ENCODE data around the gene MGME1. TPM values are rescaled to one million over a fixed set of nuclear protein-coding genes. Genes with fewer than 3 reads are reported as not detected.
"Not testable (repeated sequence)": the region's sequence is repeated elsewhere in the genome, so short reads cannot be mapped to it uniquely, and the experiment has no call there.

Gene MGME1
- total and polyA plus RNA-seq, 5 donors = 9.7 to 12.0 (median 10.9) TPM

GRCh38 chr20:18011951-18012645 lies 43.3 kb downstream of the MGME1 start:
- intact Hi-C loops (cut with DNase I) = no loop called here
- WGBS = 93% methylated on average over 21 of the region's 21 CpGs
- no peak overlapping the region for H3K4me3 ChIP-seq (ENCODE audit: low read length)
- H3K9me3 ChIP-seq (ENCODE audit: control insufficient read depth, low read length) = no peaks in the 10 kb centered on the region
- no peaks in the 10 kb centered on the region for H3K27me3 ChIP-seq (ENCODE audit: control insufficient read depth, insufficient read depth)
- ATAC-seq (no peak), DNase-seq (no peak)
- no peak overlapping the region for H3K27ac ChIP-seq (ENCODE audit: low read length)
- no peaks in the 10 kb centered on the region for H3K4me1 ChIP-seq (ENCODE audit: control insufficient read depth, insufficient read depth, low read length)

DNA sequence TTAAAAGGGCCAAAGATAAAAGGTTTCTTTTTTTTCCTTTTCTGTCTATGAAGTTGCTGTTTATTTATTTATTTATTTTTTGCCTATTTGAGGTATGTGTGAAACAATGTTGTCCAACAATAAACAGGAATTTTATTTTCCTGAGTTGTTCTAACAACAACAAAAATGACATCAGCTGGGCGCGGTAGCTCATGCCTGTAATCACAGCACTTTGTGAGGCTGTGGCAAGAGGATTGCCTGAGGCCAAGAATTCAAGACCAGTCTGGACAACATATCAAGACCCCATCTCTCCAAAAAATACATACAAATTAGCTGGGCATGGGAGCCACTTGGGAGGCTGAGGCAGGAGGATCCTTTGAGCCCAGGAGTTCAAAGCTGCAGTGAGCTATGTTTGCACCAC lies 44.1 kb downstream of the MGME1 start:
- H3K4me1 ChIP-seq (ENCODE audit: control insufficient read depth, insufficient read depth, low read length) = no peaks in the 10 kb centered on the region
- DNase-seq (no peak), ATAC-seq (no peak)
- H3K27me3 ChIP-seq (ENCODE audit: control insufficient read depth, insufficient read depth) = no peaks in the 10 kb centered on the region
- H3K27ac ChIP-seq (ENCODE audit: low read length) = no peak overlapping the region
- H3K9me3 ChIP-seq (ENCODE audit: control insufficient read depth, low read length) = no peaks in the 10 kb centered on the region
- intact Hi-C loops (cut with DNase I) = no loop called here
- 95% methylated on average over 2 of the region's 2 CpGs for WGBS
- H3K4me3 ChIP-seq (ENCODE audit: low read length) = no peak overlapping the region

GRCh38 chr20:18014411-18014810 lies 45.6 kb downstream of the MGME1 start:
- 85% methylated on average over 6 of the region's 6 CpGs for WGBS
- no peak overlapping the region for H3K4me3 ChIP-seq (ENCODE audit: low read length)
- no peaks in the 10 kb centered on the region for H3K27me3 ChIP-seq (ENCODE audit: control insufficient read depth, insufficient read depth)
- H3K27ac ChIP-seq (ENCODE audit: low read length) = no peak overlapping the region
- no peaks in the 10 kb centered on the region for H3K4me1 ChIP-seq (ENCODE audit: control insufficient read depth, insufficient read depth, low read length)
- ATAC-seq (no peak), DNase-seq (no peak)
- H3K9me3 ChIP-seq (ENCODE audit: control insufficient read depth, low read length) = no peaks in the 10 kb centered on the region
- intact Hi-C loops (cut with DNase I) = no loop called here

DNA sequence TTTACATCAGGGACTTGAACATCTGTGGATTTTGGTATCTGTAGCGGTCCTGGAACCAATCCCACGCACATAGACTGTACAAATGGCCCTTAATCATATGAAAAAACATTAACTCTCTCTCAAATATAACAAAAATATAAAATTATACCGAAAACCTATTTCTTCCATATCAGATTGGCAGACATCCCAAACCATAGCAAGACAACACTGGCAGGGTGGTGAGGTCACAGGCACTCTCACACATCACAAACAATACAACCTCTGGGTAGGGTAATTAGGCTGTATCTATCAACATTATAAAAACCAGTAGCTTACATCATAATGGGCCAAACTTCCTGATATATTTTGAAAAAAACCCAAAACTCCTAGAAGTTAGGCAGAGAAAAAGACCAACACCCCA lies 48.0 kb downstream of the MGME1 start:
- Histone ChIP-seq H3K4me1 (ENCODE audit: control insufficient read depth, insufficient read depth, low read length) (no peaks in the 10 kb centered on the region), H3K4me3 (ENCODE audit: low read length) (no peak overlapping the region), H3K9me3 (ENCODE audit: control insufficient read depth, low read length) (no peaks in the 10 kb centered on the region), H3K27ac (ENCODE audit: low read length) (no peak overlapping the region), H3K27me3 (ENCODE audit: control insufficient read depth, insufficient read depth) (no peaks in the 10 kb centered on the region)
- WGBS = 71% methylated on average over 3 of the region's 3 CpGs
- no peak for DNase-seq
- intact Hi-C loops (cut with DNase I) = no loop called here
- no peak for ATAC-seq

DNA sequence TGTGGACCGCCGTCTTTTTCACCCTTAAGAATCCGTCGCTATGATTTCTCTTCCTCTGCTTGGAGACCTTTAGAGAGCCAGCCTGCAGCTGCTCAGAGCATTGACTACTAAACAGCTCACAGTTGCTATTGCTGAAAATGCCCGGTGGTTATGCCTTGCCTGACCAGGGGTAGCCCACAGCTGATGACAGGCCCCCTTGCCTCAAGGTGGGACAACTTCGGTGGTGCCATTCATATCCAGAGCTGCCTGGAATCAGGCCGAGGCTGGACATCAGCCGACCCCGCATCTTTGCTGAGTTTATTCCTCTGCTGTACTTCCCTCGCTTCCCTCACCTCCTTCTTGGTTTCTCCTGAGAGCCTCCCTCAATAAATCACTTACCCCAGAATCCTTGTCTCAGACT lies 49.3 kb downstream of the MGME1 start:
- Histone ChIP-seq H3K27me3 (ENCODE audit: control insufficient read depth, insufficient read depth) (no peaks in the 10 kb centered on the region), H3K4me3 (ENCODE audit: low read length) (no peak overlapping the region), H3K27ac (ENCODE audit: low read length) (no peak overlapping the region), H3K9me3 (ENCODE audit: control insufficient read depth, low read length) (no peaks in the 10 kb centered on the region), H3K4me1 (ENCODE audit: control insufficient read depth, insufficient read depth, low read length) (no peaks in the 10 kb centered on the region)
- DNase-seq (no peak), ATAC-seq (no peak)
- WGBS = 82% methylated on average over 10 of the region's 10 CpGs
- intact Hi-C loops (cut with DNase I) = no loop called here

GRCh38 chr20:18019068-18019467 lies 50.2 kb downstream of the MGME1 start:
- Histone ChIP-seq H3K27me3 (ENCODE audit: control insufficient read depth, insufficient read depth) (no peaks in the 10 kb centered on the region), H3K4me3 (ENCODE audit: low read length) (no peak overlapping the region), H3K4me1 (ENCODE audit: control insufficient read depth, insufficient read depth, low read length) (no peaks in the 10 kb centered on the region), H3K9me3 (ENCODE audit: control insufficient read depth, low read length) (no peaks in the 10 kb centered on the region), H3K27ac (ENCODE audit: low read length) (no peak overlapping the region)
- DNase-seq (no peak), ATAC-seq (peak; percentile 43 to 49)
- intact Hi-C loops (cut with DNase I) = no loop called here
- 6% methylated on average over 1 of the region's 1 CpG for WGBS

GRCh38 chr20:18020931-18021330 lies 52.1 kb downstream of the MGME1 start:
- no peaks in the 10 kb centered on the region for H3K27me3 ChIP-seq (ENCODE audit: control insufficient read depth, insufficient read depth)
- H3K4me1 ChIP-seq (ENCODE audit: control insufficient read depth, insufficient read depth, low read length) = no peaks in the 10 kb centered on the region
- H3K9me3 ChIP-seq (ENCODE audit: control insufficient read depth, low read length) = no peaks in the 10 kb centered on the region
- DNase-seq (no peak), ATAC-seq (no peak)
- H3K4me3 ChIP-seq (ENCODE audit: low read length) = no peak overlapping the region
- 82% methylated on average over 7 of the region's 7 CpGs for WGBS
- intact Hi-C loops (cut with DNase I) = no loop called here
- no peak overlapping the region for H3K27ac ChIP-seq (ENCODE audit: low read length)

DNA sequence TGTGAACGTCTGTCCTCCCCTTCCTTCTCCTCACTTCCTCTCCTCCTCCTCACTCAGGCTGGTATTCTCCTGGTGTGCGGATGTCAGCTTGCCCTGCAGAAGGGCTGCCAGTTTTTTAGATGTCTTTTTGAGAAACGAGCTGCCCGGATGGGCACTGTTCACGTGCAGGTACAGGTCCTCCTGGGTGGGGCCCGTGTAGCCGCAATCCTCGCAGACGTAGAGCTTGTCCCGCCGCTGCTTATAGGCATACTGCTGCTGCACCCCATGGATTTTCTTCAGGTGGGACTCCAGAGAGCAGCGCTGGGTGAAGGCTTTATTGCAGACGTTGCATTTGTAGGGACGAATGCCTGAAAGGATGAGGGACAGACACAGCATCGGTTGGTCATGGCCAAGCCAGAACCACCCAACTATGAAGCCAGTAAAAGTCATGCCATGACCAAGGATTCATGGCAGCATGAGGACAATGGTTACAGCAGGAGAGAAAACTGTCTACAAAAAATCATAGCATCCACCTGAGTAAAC lies 55.8 kb downstream of the MGME1 start:
- Histone ChIP-seq H3K4me1 (ENCODE audit: control insufficient read depth, insufficient read depth, low read length) (no peaks in the 10 kb centered on the region), H3K27me3 (ENCODE audit: control insufficient read depth, insufficient read depth) (no peaks in the 10 kb centered on the region), H3K9me3 (ENCODE audit: control insufficient read depth, low read length) (no peaks in the 10 kb centered on the region), H3K27ac (ENCODE audit: low read length) (no peak overlapping the region), H3K4me3 (ENCODE audit: low read length) (no peak overlapping the region)
- WGBS = 84% methylated on average over 15 of the region's 15 CpGs
- no peak for DNase-seq
- ATAC-seq = no peak
- intact Hi-C loops (cut with DNase I) = no loop called here

- intact Hi-C loops (cut with DNase I); H3K9me3 ChIP-seq (ENCODE audit: control insufficient read depth, low read length); H3K4me1 ChIP-seq (ENCODE audit: control insufficient read depth, insufficient read depth, low read length); ATAC-seq; H3K27me3 ChIP-seq (ENCODE audit: control insufficient read depth, insufficient read depth); H3K27ac ChIP-seq (ENCODE audit: low read length); H3K4me3 ChIP-seq (ENCODE audit: low read length); DNase-seq: not testable (repeated sequence)
- WGBS = 85% methylated on average over 7 of the region's 7 CpGs
Measured at GRCh38 chr20:18027011-18027410, 58.2 kb downstream of the MGME1 start.

GRCh38 chr20:18030020-18030419 lies 61.2 kb downstream of the MGME1 start:
- Histone ChIP-seq H3K9me3 (ENCODE audit: control insufficient read depth, low read length) (no peaks in the 10 kb centered on the region), H3K27ac (ENCODE audit: low read length) (no peak overlapping the region), H3K27me3 (ENCODE audit: control insufficient read depth, insufficient read depth) (no peaks in the 10 kb centered on the region), H3K4me3 (ENCODE audit: low read length) (no peak overlapping the region), H3K4me1 (ENCODE audit: control insufficient read depth, insufficient read depth, low read length) (no peaks in the 10 kb centered on the region)
- ATAC-seq (no peak), DNase-seq (no peak)
- intact Hi-C loops (cut with DNase I) = no loop called here
- 80% methylated on average over 8 of the region's 8 CpGs for WGBS

DNA sequence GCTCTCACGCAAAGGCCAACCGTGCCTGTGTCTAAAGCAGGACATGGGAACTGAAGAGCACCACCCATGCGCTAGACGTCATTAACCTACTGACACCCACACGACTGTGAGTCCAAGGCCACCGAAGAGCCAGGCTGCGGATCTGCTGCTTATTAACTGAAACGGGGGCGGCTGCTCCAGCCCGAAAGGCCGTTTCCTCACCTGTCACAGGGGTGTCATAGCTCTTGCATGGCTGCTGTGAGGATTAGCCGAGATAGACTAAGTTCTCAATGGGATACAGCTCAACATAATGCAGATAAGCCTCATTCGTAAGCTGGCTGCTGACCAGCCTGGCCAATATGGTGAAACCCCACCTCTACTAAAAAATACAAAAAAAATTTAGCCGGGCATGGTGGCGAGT lies 62.2 kb downstream of the MGME1 start:
- H3K27ac ChIP-seq (ENCODE audit: low read length) = no peak overlapping the region
- WGBS = 82% methylated on average over 15 of the region's 15 CpGs
- no peaks in the 10 kb centered on the region for H3K4me1 ChIP-seq (ENCODE audit: control insufficient read depth, insufficient read depth, low read length)
- H3K9me3 ChIP-seq (ENCODE audit: control insufficient read depth, low read length) = no peaks in the 10 kb centered on the region
- H3K4me3 ChIP-seq (ENCODE audit: low read length) = no peak overlapping the region
- DNase-seq (no peak), ATAC-seq (no peak)
- intact Hi-C loops (cut with DNase I) = no loop called here
- H3K27me3 ChIP-seq (ENCODE audit: control insufficient read depth, insufficient read depth) = no peaks in the 10 kb centered on the region
